ENCODE results near the gene BNC2. TPM values are rescaled to one million over a fixed set of nuclear protein-coding genes. Genes with fewer than 3 reads are reported as not detected.

BNC2 gene
- total RNA-seq, 1 experiment from 2014 or later: 43.6 TPM

- Histone ChIP-seq H3K79me1 (ENCODE audit: insufficient read depth, low read depth, low read length, poor library complexity, severe bottlenecking) (peaks cover 3% of the 10 kb centered on the region), H2BK15ac (ENCODE audit: low read depth, low read length) (no peak overlapping the region), H3K4ac (ENCODE audit: low read depth, low read length) (no peak overlapping the region), H3K18ac (ENCODE audit: insufficient read length, low read depth, low read length) (peak overlapping the region; percentile 17), H2BK120ac (ENCODE audit: low read depth, low read length, poor library complexity, severe bottlenecking) (no peak overlapping the region), H3K56ac (ENCODE audit: insufficient read length, low read depth, low read length) (no peak overlapping the region), H4K20me1 (ENCODE audit: control insufficient read depth, insufficient read depth, insufficient read length) (no peaks in the 10 kb centered on the region), H3K23ac (ENCODE audit: insufficient read length, low read depth, low read length) (no peak overlapping the region), H2BK5ac (ENCODE audit: insufficient read length, low read length) (no peak overlapping the region), H2AFZ (ENCODE audit: low read length) (no peak overlapping the region), H2AK5ac (ENCODE audit: insufficient read length, low read length) (no peak overlapping the region), H3K4me1 (ENCODE audit: insufficient read depth, low read length) (peaks cover 12% of the 10 kb centered on the region; the same call in 1 of the 2 replicates), H3K27ac (ENCODE audit: insufficient read length, low read depth, low read length) (no peak overlapping the region), H2BK12ac (ENCODE audit: insufficient read length, low read depth, low read length) (no peak overlapping the region), H3K79me2 (ENCODE audit: insufficient read depth, low read length) (0 out of 2 replicates have a peak, but pooled peaks cover 2% of the 10 kb centered on the region), H3K9ac (ENCODE audit: extremely low read depth, insufficient read length, low read length) (peak overlapping the region; percentile 76), H2BK20ac (ENCODE audit: low read depth, low read length, poor library complexity, severe bottlenecking) (no peak overlapping the region), H3K14ac (ENCODE audit: insufficient read depth, low read length) (no peak overlapping the region), H3K27me3 (ENCODE audit: insufficient read depth, low read length) (no peaks in the 10 kb centered on the region; the same call in 1 of the 2 replicates), H3K4me2 (ENCODE audit: insufficient read depth, insufficient read length, low read length) (peak overlapping the region; percentile 85), H4K91ac (ENCODE audit: insufficient read length, low read depth, low read length) (no peak overlapping the region), H4K8ac (replicated peaks; ENCODE audit: insufficient read length, low read depth, low read length) (no peak overlapping the region), H3K23me2 (ENCODE audit: insufficient read length, low read depth, low read length, poor library complexity, severe bottlenecking) (peaks cover 22% of the 10 kb centered on the region), H4K5ac (ENCODE audit: insufficient read length, low read depth, low read length) (no peak overlapping the region), H3T11ph (ENCODE audit: low read length) (no peak overlapping the region), H3K9me3 (ENCODE audit: control insufficient read depth, low read depth, low read length) (no peaks in the 10 kb centered on the region)
- H3K4me3 Mint-ChIP-seq: peak overlapping the region; percentile 89 to 96
- peaks cover 56 to 57% of the 10 kb centered on the region in 2 experiments for H3K4me1 Mint-ChIP-seq
- DNase-seq: peak; percentile 34
- H3K9me3 Mint-ChIP-seq: no peaks in the 10 kb centered on the region
- H3K36me3 Mint-ChIP-seq (ENCODE audit: insufficient read depth in 1 of 3, low read depth in 3 of 3): peaks cover 0 to 3% (median 0%) of the 10 kb centered on the region in 3 experiments; a peak in 2 of 7 replicates
- WGBS (ENCODE audit: extremely low coverage, insufficient read length, low lambda C conversion rate): no CpG with 5 or more reads among the region's 58 CpGs
- H3K27me3 Mint-ChIP-seq (ENCODE audit: low read depth): peaks cover 1% of the 10 kb centered on the region
- TF ChIP-seq, protein P1, sequence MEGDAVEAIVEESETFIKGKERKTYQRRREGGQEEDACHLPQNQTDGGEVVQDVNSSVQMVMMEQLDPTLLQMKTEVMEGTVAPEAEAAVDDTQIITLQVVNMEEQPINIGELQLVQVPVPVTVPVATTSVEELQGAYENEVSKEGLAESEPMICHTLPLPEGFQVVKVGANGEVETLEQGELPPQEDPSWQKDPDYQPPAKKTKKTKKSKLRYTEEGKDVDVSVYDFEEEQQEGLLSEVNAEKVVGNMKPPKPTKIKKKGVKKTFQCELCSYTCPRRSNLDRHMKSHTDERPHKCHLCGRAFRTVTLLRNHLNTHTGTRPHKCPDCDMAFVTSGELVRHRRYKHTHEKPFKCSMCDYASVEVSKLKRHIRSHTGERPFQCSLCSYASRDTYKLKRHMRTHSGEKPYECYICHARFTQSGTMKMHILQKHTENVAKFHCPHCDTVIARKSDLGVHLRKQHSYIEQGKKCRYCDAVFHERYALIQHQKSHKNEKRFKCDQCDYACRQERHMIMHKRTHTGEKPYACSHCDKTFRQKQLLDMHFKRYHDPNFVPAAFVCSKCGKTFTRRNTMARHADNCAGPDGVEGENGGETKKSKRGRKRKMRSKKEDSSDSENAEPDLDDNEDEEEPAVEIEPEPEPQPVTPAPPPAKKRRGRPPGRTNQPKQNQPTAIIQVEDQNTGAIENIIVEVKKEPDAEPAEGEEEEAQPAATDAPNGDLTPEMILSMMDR (conservative IDR thresholded peaks at IDR 0.05): no peak
- H3K27ac Mint-ChIP-seq: peak overlapping the region in 1 of 3 experiments; percentile 87; a peak in 1 of 7 replicates
Measured at GRCh38 chr9:16869882-16870595, 431 bp downstream of the BNC2 start.

All from H9 (cell line).